Activated CD4-positive, CD25-positive, alpha-beta regulatory T cell (primary cell): ENCODE results near the gene PGD.
"Not testable (repeated sequence)": the region's sequence is repeated elsewhere in the genome, so short reads cannot be mapped to it uniquely, and the experiment has no call there.

Experiments used
- DNase-seq, 4 experiments: peaks; one replicate each; lab custom pipeline; 2025; lab: John Stamatoyannopoulos, UW

Gene PGD

GRCh38 chr1:10437052-10437451 lies 38.2 kb downstream of the PGD start:
- no peak for DNase-seq

- DNase-seq, result no peak
Measured at GRCh38 chr1:10438677-10439163, 39.9 kb downstream of the PGD start.

DNA sequence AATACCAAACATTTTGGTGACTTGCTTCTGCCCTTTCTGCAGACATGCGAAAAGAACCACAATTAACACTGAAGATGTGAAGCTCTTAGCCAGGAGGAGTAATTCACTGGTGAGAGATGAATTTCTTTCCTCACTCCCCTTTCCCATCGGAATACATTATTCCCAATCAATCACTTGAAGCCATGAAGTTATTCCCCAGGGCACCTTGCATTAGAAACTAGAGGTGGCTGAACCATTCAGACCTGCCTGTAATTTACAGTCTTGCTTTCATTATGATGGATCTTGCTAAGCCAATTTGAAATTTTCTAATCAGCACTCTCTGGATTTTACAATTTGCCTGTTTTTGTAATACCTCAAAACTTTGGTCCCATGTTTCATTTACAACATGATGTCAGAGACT lies 41.4 kb downstream of the PGD start:
- DNase-seq, result no peak

DNA sequence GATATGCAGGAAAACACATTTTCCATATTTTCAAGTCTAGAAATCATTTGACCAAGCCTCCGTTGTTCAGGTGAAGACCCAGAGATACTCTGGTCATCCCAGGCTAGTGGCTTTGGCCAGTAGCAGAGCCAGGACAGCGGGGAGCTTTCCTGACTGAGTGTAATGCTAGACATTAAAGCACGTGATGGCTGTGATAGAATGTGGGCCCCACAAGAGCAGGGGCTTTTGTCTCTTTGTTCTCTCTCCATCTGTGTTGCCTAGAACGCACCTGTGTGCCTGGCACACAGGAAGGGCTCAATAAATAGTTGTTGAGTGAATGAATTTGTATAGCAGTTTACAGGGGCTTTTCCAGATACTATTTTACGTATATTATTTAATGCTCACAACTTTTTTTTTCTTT lies 41.9 kb downstream of the PGD start:
- DNase-seq, result no peak

DNA sequence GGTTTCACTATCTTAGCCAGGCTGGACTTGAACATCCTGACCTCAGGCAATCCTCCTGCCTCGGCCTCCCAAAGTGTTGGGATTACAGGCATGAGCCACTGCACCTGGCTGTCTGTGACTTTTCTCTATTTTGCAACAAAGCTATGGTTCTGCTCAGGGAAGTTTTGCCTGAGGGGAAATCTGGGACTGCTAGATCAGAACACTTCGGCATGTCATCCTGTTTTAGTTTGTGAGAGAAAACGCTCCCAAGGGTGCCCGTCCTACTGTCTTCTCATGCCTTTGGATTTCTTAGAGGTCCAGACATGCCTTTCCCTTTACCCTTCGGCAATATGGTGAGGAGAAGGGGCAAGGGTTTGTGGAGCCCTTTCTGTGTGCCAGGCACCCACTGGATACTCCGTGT lies 45.4 kb downstream of the PGD start:
- no peak for DNase-seq

DNA sequence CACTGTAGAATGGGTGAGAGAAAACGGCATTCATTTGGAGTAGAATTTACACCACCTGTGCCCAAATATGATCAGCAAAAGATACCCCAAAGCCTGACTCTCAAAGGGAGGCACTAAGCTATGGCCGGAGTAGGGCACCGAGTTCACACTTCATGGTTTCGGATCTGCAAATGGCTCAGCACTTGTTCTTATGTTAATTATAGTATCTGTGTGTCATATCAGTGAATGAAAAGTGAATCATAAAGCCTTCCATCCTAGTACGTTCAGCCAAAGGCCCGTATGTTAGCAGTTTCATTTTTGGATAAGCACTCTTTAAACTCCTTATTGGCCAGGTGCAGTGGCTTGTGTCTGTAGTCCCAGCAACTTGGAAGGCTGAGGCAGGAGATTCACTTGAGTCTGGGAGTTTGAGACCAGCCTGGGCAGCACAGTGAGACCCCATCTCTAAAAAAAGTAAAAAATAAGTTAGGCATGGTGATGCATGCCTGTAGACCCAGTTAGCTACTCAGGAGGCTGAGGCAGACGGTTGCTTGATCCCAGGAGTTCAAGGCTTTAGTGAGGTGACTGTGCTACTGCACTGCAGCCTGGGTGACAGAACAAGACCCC lies 46.0 kb downstream of the PGD start:
- no peak for DNase-seq

GRCh38 chr1:10446790-10447422 lies 48.0 kb downstream of the PGD start:
- no peak for DNase-seq

GRCh38 chr1:10449751-10450150 lies 50.9 kb downstream of the PGD start, which contains the start of gene CORT:
Gene CORT (plus strand): TSS chr1:10450031. CDS start chr1:10450224, 193 bp downstream.
- no peak for DNase-seq

- DNase-seq, result no peak
Measured at GRCh38 chr1:10450156-10450814, 51.4 kb downstream of the PGD start.

- DNase-seq, result no peak
Measured at GRCh38 chr1:10450836-10451235, 52.0 kb downstream of the PGD start.

- no peak for DNase-seq
Measured at GRCh38 chr1:10451287-10451686, 52.4 kb downstream of the PGD start.

DNA sequence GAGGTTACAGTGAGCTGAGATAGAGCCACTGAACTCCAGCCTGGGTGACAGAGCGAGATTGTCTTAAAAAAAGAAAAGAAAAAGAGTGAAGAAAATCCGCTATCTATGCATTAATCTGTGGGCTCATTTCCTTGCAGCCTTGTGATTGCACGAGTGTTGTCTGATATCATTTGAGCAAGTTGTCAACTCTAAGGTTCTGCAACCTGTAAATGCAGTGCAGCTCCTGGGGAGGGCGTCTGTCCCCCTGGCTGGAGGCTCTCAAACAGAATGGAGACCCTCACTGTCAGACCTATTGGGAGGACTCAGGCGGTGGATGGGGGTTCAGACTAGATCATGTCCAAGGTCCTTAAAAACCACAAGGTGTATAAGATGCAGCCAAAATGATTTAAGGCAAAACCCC lies 57.2 kb downstream of the PGD start:
- DNase-seq, result no peak

- no peak for DNase-seq
Measured at GRCh38 chr1:10456661-10457060, 57.8 kb downstream of the PGD start.

DNA sequence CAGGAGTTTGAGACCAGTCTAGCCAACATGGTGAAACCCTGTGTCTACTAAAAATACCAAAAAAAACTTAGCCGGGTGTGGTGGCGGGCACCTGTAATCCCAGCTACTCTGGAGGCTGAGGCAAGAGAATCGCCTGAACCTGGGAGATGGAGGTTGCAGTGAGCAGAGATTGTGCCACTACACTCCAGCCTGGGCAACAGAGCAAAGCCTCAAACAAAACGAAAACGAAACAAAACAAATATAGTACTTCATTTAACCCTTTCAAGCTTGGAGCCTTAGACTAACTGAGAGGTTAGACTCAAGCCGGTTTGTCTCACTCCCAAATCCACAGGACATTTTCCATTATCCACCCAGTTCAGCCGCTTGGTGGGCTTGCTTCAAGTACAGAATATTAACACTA lies 58.6 kb downstream of the PGD start:
- DNase-seq, result not testable (repeated sequence)

DNA sequence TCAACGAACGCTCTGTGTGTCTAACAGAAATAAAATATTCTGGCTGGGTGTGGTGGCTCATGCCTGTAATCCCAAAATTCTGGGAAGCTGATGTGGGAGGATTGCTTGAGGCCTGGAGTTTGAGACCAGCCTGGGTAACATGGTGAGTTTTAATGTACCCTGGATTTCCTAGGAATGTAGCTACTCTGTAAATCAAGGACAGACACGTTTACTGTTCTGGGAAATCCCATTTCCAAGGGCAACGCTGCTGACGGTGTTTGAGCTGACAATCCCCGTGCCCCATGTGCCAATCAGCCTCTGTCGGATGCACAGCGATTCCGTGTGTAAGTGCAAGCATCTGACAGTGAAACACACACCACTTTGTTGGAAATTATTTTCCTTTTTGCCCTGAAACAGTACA lies 59.0 kb downstream of the PGD start:
- DNase-seq, result no peak

DNA sequence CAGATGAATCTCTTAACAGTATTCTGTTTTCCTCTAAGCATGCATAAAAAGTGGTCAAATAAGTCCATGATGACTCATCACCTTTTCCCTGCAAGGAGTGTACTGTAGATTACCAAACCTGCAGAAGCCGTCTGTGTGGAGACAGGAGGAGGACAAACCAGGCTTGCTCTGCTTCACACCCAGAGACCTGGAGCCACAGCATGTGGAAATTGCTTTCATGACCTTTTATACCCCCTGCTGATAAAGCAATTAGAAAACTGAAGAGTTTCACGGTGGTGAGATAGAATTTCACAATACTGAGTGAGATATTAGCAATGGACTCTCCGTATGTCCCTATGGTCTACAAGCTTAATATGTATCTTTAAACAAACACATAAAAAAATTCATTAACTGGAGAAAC lies 60.3 kb downstream of the PGD start:
- no peak for DNase-seq

DNA sequence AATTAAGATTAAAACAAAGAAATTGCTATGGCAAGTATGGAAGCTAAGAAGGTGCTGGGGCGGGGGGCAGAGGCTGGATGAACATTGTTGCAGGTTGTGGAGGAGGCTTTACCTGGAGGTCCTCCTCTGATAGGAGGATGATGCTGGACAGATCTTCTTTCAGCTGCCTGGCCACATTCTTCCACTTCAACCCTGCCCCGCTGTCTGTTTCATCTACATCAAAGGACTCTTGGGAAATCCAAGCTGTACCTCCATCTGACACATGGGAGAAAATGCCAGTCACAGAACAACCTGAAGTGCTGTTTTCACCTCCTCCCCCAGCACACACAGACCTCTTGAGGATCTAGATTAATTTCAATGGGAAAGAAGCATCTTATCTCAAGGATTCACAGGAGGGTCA lies 68.2 kb downstream of the PGD start:
- DNase-seq, result no peak

DNA sequence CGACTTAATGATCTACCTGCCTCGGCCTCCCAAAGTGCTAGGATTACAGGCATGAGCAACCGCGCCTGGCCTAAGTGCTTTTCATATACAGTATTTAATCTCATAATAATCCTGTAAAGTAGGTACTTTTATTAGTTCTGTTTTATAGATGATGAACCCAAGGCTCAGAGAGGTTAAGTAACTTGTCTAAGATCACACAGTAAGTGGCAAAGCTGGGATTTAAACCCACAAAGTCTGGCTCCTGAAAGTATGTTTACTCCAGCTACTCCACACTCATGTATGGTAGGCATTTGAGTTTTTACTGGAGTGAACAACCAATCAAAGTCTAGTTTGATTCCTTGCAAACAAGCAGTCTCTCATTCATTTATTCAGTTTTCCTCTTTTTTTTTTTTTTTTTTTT lies 71.2 kb downstream of the PGD start:
- DNase-seq, result no peak
